ENCODE results near the gene CCDC174.

- no peak for TF ChIP-seq CTCF (conservative IDR thresholded peaks at IDR 0.05; ENCODE audit: low read length)
- TF ChIP-seq EZH2phosphoT487 (IDR thresholded peaks at IDR 0.05; ENCODE audit: borderline replicate concordance), result no peak
Measured at GRCh38 chr3:14609941-14610340, 41.6 kb upstream of the CCDC174 start.

Data from Loucy (cell line).